Measurements from ENCODE around the gene ZNF484.
"Not testable (repeated sequence)": the region's sequence is repeated elsewhere in the genome, so short reads cannot be mapped to it uniquely, and the experiment has no call there.

ZNF484 gene

GRCh38 chr9:92892276-92892675, 14.4 kb upstream of the ZNF484 start:
- not testable (repeated sequence) for H3K4me1 ChIP-seq (ENCODE audit: control insufficient read depth, insufficient read depth, low read length, poor library complexity, severe bottlenecking); H3K36me3 ChIP-seq (ENCODE audit: control insufficient read depth, insufficient read depth, low read length); H3K27ac ChIP-seq (ENCODE audit: low read depth, low read length, severe bottlenecking); H3K4me3 ChIP-seq (ENCODE audit: extremely low read depth, insufficient read depth, low read length, poor library complexity, severe bottlenecking); H3K9me3 ChIP-seq (ENCODE audit: control insufficient read depth, low read length)
- WGBS, 2 experiments (ENCODE audit: insufficient coverage in 2 of 2), result 57 to 80% methylated on average over 1 of the region's 4 CpGs

- 39 to 46% methylated on average over 2 of the region's 2 CpGs for WGBS, 2 experiments (ENCODE audit: insufficient coverage in 2 of 2)
- no peaks in the 10 kb centered on the region for H3K4me1 ChIP-seq (ENCODE audit: control insufficient read depth, insufficient read depth, low read length, poor library complexity, severe bottlenecking)
Observed at GRCh38 chr9:92890761-92891160, 12.9 kb upstream of the ZNF484 start.

GRCh38 chr9:92887880-92888338, 10.1 kb upstream of the ZNF484 start:
- no peak overlapping the region for H3K27ac ChIP-seq (ENCODE audit: low read depth, low read length, severe bottlenecking)
- 89 to 97% methylated on average over 2 to 3 of the region's 5 CpGs for WGBS, 2 experiments (ENCODE audit: insufficient coverage in 2 of 2)
- H3K4me1 ChIP-seq (ENCODE audit: control insufficient read depth, insufficient read depth, low read length, poor library complexity, severe bottlenecking), result no peaks in the 10 kb centered on the region
- H3K4me3 ChIP-seq (ENCODE audit: extremely low read depth, insufficient read depth, low read length, poor library complexity, severe bottlenecking), result no peak overlapping the region
- H3K9me3 ChIP-seq (ENCODE audit: control insufficient read depth, low read length), result no peaks in the 10 kb centered on the region
- H3K36me3 ChIP-seq (ENCODE audit: control insufficient read depth, insufficient read depth, low read length), result no peaks in the 10 kb centered on the region

More at GRCh38 chr9:92890761-92891160, 12.9 kb upstream of the ZNF484 start:
- Histone ChIP-seq H3K4me3 (ENCODE audit: extremely low read depth, insufficient read depth, low read length, poor library complexity, severe bottlenecking) (no peak overlapping the region), H3K27ac (ENCODE audit: low read depth, low read length, severe bottlenecking) (no peak overlapping the region), H3K36me3 (ENCODE audit: control insufficient read depth, insufficient read depth, low read length) (no peaks in the 10 kb centered on the region), H3K9me3 (ENCODE audit: control insufficient read depth, low read length) (no peaks in the 10 kb centered on the region)

GRCh38 chr9:92886846-92887610, 9.2 kb upstream of the ZNF484 start:
- H3K4me1 ChIP-seq (ENCODE audit: control insufficient read depth, insufficient read depth, low read length, poor library complexity, severe bottlenecking); H3K4me3 ChIP-seq (ENCODE audit: extremely low read depth, insufficient read depth, low read length, poor library complexity, severe bottlenecking): not testable (repeated sequence)
- 85 to 88% methylated on average over 3 to 5 of the region's 8 CpGs for WGBS, 2 experiments (ENCODE audit: insufficient coverage in 2 of 2)

GRCh38 chr9:92883666-92884405, 6.0 kb upstream of the ZNF484 start:
- 66 to 79% methylated on average over 6 to 14 of the region's 15 CpGs for WGBS, 2 experiments (ENCODE audit: insufficient coverage in 2 of 2)
- not testable (repeated sequence) for H3K9me3 ChIP-seq (ENCODE audit: control insufficient read depth, low read length); H3K27ac ChIP-seq (ENCODE audit: low read depth, low read length, severe bottlenecking); H3K4me3 ChIP-seq (ENCODE audit: extremely low read depth, insufficient read depth, low read length, poor library complexity, severe bottlenecking); H3K36me3 ChIP-seq (ENCODE audit: control insufficient read depth, insufficient read depth, low read length); H3K4me1 ChIP-seq (ENCODE audit: control insufficient read depth, insufficient read depth, low read length, poor library complexity, severe bottlenecking)

More at GRCh38 chr9:92886846-92887610, 9.2 kb upstream of the ZNF484 start:
- not testable (repeated sequence) for H3K27ac ChIP-seq (ENCODE audit: low read depth, low read length, severe bottlenecking); H3K9me3 ChIP-seq (ENCODE audit: control insufficient read depth, low read length); H3K36me3 ChIP-seq (ENCODE audit: control insufficient read depth, insufficient read depth, low read length)

GRCh38 chr9:92882276-92882675, 4.4 kb upstream of the ZNF484 start:
- Histone ChIP-seq H3K4me3 (ENCODE audit: extremely low read depth, insufficient read depth, low read length, poor library complexity, severe bottlenecking) (no peak overlapping the region), H3K4me1 (ENCODE audit: control insufficient read depth, insufficient read depth, low read length, poor library complexity, severe bottlenecking) (no peaks in the 10 kb centered on the region), H3K9me3 (ENCODE audit: control insufficient read depth, low read length) (no peaks in the 10 kb centered on the region), H3K27ac (ENCODE audit: low read depth, low read length, severe bottlenecking) (no peak overlapping the region), H3K36me3 (ENCODE audit: control insufficient read depth, insufficient read depth, low read length) (no peaks in the 10 kb centered on the region)
- WGBS, 2 experiments (ENCODE audit: insufficient coverage in 2 of 2), result 17 to 50% methylated on average over 1 of the region's 5 CpGs

GRCh38 chr9:92875373-92875772, 2.5 kb downstream of the ZNF484 start:
- Histone ChIP-seq H3K4me1 (ENCODE audit: control insufficient read depth, insufficient read depth, low read length, poor library complexity, severe bottlenecking) (no peaks in the 10 kb centered on the region), H3K9me3 (ENCODE audit: control insufficient read depth, low read length) (no peaks in the 10 kb centered on the region), H3K4me3 (ENCODE audit: extremely low read depth, insufficient read depth, low read length, poor library complexity, severe bottlenecking) (no peak overlapping the region), H3K27ac (ENCODE audit: low read depth, low read length, severe bottlenecking) (no peak overlapping the region), H3K36me3 (ENCODE audit: control insufficient read depth, insufficient read depth, low read length) (no peaks in the 10 kb centered on the region)
- WGBS, 2 experiments (ENCODE audit: insufficient coverage in 2 of 2), result no CpG with 5 or more reads among the region's 1 CpG

GRCh38 chr9:92870289-92870688, 7.5 kb downstream of the ZNF484 start:
- H3K9me3 ChIP-seq (ENCODE audit: control insufficient read depth, low read length), result no peaks in the 10 kb centered on the region
- WGBS, 2 experiments (ENCODE audit: insufficient coverage in 2 of 2), result no CpG with 5 or more reads among the region's 2 CpGs
- H3K36me3 ChIP-seq (ENCODE audit: control insufficient read depth, insufficient read depth, low read length), result peaks cover 28% of the 10 kb centered on the region
- H3K4me3 ChIP-seq (ENCODE audit: extremely low read depth, insufficient read depth, low read length, poor library complexity, severe bottlenecking), result no peak overlapping the region
- H3K4me1 ChIP-seq (ENCODE audit: control insufficient read depth, insufficient read depth, low read length, poor library complexity, severe bottlenecking), result no peaks in the 10 kb centered on the region
- no peak overlapping the region for H3K27ac ChIP-seq (ENCODE audit: low read depth, low read length, severe bottlenecking)

- H3K4me3 ChIP-seq (ENCODE audit: extremely low read depth, insufficient read depth, low read length, poor library complexity, severe bottlenecking); H3K27ac ChIP-seq (ENCODE audit: low read depth, low read length, severe bottlenecking); H3K9me3 ChIP-seq (ENCODE audit: control insufficient read depth, low read length); H3K4me1 ChIP-seq (ENCODE audit: control insufficient read depth, insufficient read depth, low read length, poor library complexity, severe bottlenecking): not testable (repeated sequence)
- WGBS, 2 experiments (ENCODE audit: insufficient coverage in 2 of 2), result no CpG with 5 or more reads among the region's 2 CpGs
- H3K36me3 ChIP-seq (ENCODE audit: control insufficient read depth, insufficient read depth, low read length), result peaks cover 32% of the 10 kb centered on the region
Observed at GRCh38 chr9:92866600-92866999, 11.2 kb downstream of the ZNF484 start.

- peaks cover 3% of the 10 kb centered on the region for H3K9me3 ChIP-seq (ENCODE audit: control insufficient read depth, low read length)
- H3K4me3 ChIP-seq (ENCODE audit: extremely low read depth, insufficient read depth, low read length, poor library complexity, severe bottlenecking), result no peak overlapping the region
- H3K36me3 ChIP-seq (ENCODE audit: control insufficient read depth, insufficient read depth, low read length), result peaks cover 39% of the 10 kb centered on the region
- H3K27ac ChIP-seq (ENCODE audit: low read depth, low read length, severe bottlenecking), result no peak overlapping the region
- 100% methylated on average over 1 of the region's 5 CpGs; no CpG with 5 or more reads in 1 of the 2 experiments for WGBS, 2 experiments (ENCODE audit: insufficient coverage in 2 of 2)
- H3K4me1 ChIP-seq (ENCODE audit: control insufficient read depth, insufficient read depth, low read length, poor library complexity, severe bottlenecking), result no peaks in the 10 kb centered on the region
Observed at GRCh38 chr9:92864152-92864551, 13.7 kb downstream of the ZNF484 start.

GRCh38 chr9:92860867-92861266, 17.0 kb downstream of the ZNF484 start:
- Histone ChIP-seq H3K36me3 (ENCODE audit: control insufficient read depth, insufficient read depth, low read length) (peaks cover 29% of the 10 kb centered on the region), H3K4me1 (ENCODE audit: control insufficient read depth, insufficient read depth, low read length, poor library complexity, severe bottlenecking) (no peaks in the 10 kb centered on the region), H3K9me3 (ENCODE audit: control insufficient read depth, low read length) (peaks cover 3% of the 10 kb centered on the region), H3K27ac (ENCODE audit: low read depth, low read length, severe bottlenecking) (no peak overlapping the region), H3K4me3 (ENCODE audit: extremely low read depth, insufficient read depth, low read length, poor library complexity, severe bottlenecking) (no peak overlapping the region)
- 100% methylated on average over 1 of the region's 1 CpG; no CpG with 5 or more reads in 1 of the 2 experiments for WGBS, 2 experiments (ENCODE audit: insufficient coverage in 2 of 2)

Data from mesodermal cell (in vitro differentiated cells).